ENCODE measurements around the gene TBC1D10A.

DNA sequence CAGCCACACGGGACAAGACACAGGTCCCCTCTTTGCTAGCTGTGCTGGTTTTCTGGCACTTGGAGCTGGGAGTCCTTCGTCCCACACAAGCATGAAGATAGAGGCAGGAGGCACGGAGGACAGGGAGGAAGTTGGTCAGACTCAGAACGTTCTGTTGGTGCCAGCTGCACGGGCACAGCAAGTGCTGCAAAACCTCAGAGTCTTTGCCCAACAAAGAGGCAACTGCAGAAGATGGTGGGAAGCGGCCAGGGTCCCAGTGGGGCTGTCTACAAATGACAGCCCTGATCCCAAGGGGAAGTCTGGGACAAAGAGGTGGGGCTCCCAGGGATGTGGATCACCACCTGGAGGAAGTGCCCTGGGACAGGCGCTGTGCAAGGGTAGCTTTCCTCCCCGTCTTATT is 50.7 kb downstream of the TBC1D10A start:
- TF ChIP-seq CTCF (IDR thresholded peaks at IDR 0.05) (no peak), POLR2A (IDR thresholded peaks at IDR 0.05) (no peak)

All from prostate gland (tissue), 2 donors.